Measurements from ENCODE around the gene OR4D11. TPM values are rescaled to one million over a fixed set of nuclear protein-coding genes. Genes with fewer than 3 reads are reported as not detected.
"Not testable (repeated sequence)": the region's sequence is repeated elsewhere in the genome, so short reads cannot be mapped to it uniquely, and the experiment has no call there.

Gene OR4D11
- total and polyA plus RNA-seq, 2 donors (not counting 3 experiments of a cell fraction or from before 2014, with no cell fraction given) = not detected

- ChIA-PET CTCF (interaction anchor here (0.7 to 2.1 kb wide), 5 partner anchors 9 to 148 kb away, joined by 3 to 14 read pairs (median 4); no protein-coding TSS in a partner anchor), POLR2A (interaction anchor here (0.7 kb wide), 1 partner anchor 19 kb away, joined by 3 read pairs; no protein-coding TSS in a partner anchor)
- DNase-seq (ENCODE audit: low read depth, low spot score) = no peak
- intact Hi-C loops (cut with micrococcal nuclease) (loop anchor here (1.0 to 5.0 kb wide), 2 partner anchors 39 to 79 kb away; no protein-coding TSS in a partner anchor), dilution Hi-C loops (cut with MboI; ENCODE audit: extremely low pct_ligation_motif_present, low sequenced_read_pairs) (no loop called here)
- no peaks in the 10 kb centered on the region for H4K20me1 ChIP-seq (replicated peaks; ENCODE audit: control insufficient read depth, extremely low read depth, insufficient read depth, low read length)
- no peaks in the 10 kb centered on the region for H3K9me3 ChIP-seq (replicated peaks; ENCODE audit: control insufficient read depth, insufficient read depth, low read length)
- no peaks in the 10 kb centered on the region for H3K27me3 ChIP-seq (ENCODE audit: control insufficient read depth in 2 of 2, insufficient read depth in 2 of 2, low read length in 2 of 2)
- no peaks in the 10 kb centered on the region for H3K9me1 ChIP-seq (replicated peaks; ENCODE audit: control insufficient read depth, extremely low read depth, insufficient read depth, low read length)
- peak overlapping the region; percentile 85 for H3K4me2 ChIP-seq (ENCODE audit: insufficient read depth, low read length)
- H3K36me3 ChIP-seq (ENCODE audit: control insufficient read depth in 2 of 2, extremely low read depth in 1 of 2, insufficient read depth in 2 of 2, low read length in 2 of 2) = no peaks in the 10 kb centered on the region
- H3K4me3 ChIP-seq (replicated peaks in 1 of 3; ENCODE audit: insufficient read depth in 1 of 3, low read depth in 1 of 3, low read length in 3 of 3) = no peak overlapping the region
- H3K27ac ChIP-seq (ENCODE audit: insufficient read depth, low read depth, low read length) = no peak overlapping the region
- FAIRE-seq = no peak
- H2AFZ ChIP-seq (ENCODE audit: low read depth, low read length) = peak overlapping the region; percentile 32
- no peaks in the 10 kb centered on the region for H3K79me2 ChIP-seq (ENCODE audit: control insufficient read depth, insufficient read depth, low read length)
- no peak overlapping the region for H3K9ac ChIP-seq (replicated peaks; ENCODE audit: extremely low read depth, insufficient read depth, low read length)
- H3K4me1 ChIP-seq (ENCODE audit: control insufficient read depth, extremely low read depth, insufficient read depth, low read length) = peaks cover 17% of the 10 kb centered on the region
- no peak for TF ChIP-seq FOS (IDR thresholded peaks at IDR 0.05; ENCODE audit: borderline replicate concordance, insufficient read depth, low read length)
- TF ChIP-seq MAX (IDR thresholded peaks at IDR 0.05; ENCODE audit: insufficient read depth, insufficient read length) = no peak
- no peak for TF ChIP-seq GATA2 (IDR thresholded peaks at IDR 0.05; ENCODE audit: insufficient read depth, insufficient read length, low read depth, low read length)
- no peak for TF ChIP-seq CTCF (IDR thresholded peaks at IDR 0.05; ENCODE audit: extremely low read depth in 1 of 2, insufficient read depth in 1 of 2, low read depth in 1 of 2, low read length in 2 of 2)
- TF ChIP-seq EZH2 (IDR thresholded peaks at IDR 0.05; ENCODE audit: borderline replicate concordance, low read depth, low read length, severe bottlenecking) = no peak
- no peak for TF ChIP-seq MYC (IDR thresholded peaks at IDR 0.05; ENCODE audit: low read depth, low read length)
- TF ChIP-seq POLR2A (IDR thresholded peaks at IDR 0.05; ENCODE audit: low read depth, low read length) = no peak
- no peak for TF ChIP-seq JUN (IDR thresholded peaks at IDR 0.05; ENCODE audit: borderline replicate concordance, insufficient read depth, insufficient read length, low read depth)
- TF ChIP-seq POLR2AphosphoS5 (IDR thresholded peaks at IDR 0.05; ENCODE audit: insufficient read depth, low read depth, low read length) = no peak
- no TSS peak for BruUV-seq (replicated peaks)
Measured at GRCh38 chr11:59511675-59512074, 8.3 kb downstream of the OR4D11 start.

GRCh38 chr11:59520139-59520538 lies 16.8 kb downstream of the OR4D11 start:
- H3K36me3 ChIP-seq (ENCODE audit: control insufficient read depth in 2 of 2, extremely low read depth in 1 of 2, insufficient read depth in 2 of 2, low read length in 2 of 2); DNase-seq (ENCODE audit: low read depth, low spot score); H3K9ac ChIP-seq (replicated peaks; ENCODE audit: extremely low read depth, insufficient read depth, low read length); H3K9me1 ChIP-seq (replicated peaks; ENCODE audit: control insufficient read depth, extremely low read depth, insufficient read depth, low read length); BruUV-seq (replicated peaks); H3K4me1 ChIP-seq (ENCODE audit: control insufficient read depth, extremely low read depth, insufficient read depth, low read length); H2AFZ ChIP-seq (ENCODE audit: low read depth, low read length); intact Hi-C loops (cut with micrococcal nuclease); H3K27me3 ChIP-seq (ENCODE audit: control insufficient read depth in 2 of 2, insufficient read depth in 2 of 2, low read length in 2 of 2); CTCF ChIA-PET; H3K27ac ChIP-seq (ENCODE audit: insufficient read depth, low read depth, low read length); H3K79me2 ChIP-seq (ENCODE audit: control insufficient read depth, insufficient read depth, low read length); H3K4me2 ChIP-seq (ENCODE audit: insufficient read depth, low read length); dilution Hi-C loops (cut with MboI; ENCODE audit: extremely low pct_ligation_motif_present, low sequenced_read_pairs); H3K9me3 ChIP-seq (replicated peaks; ENCODE audit: control insufficient read depth, insufficient read depth, low read length); POLR2A ChIA-PET; H4K20me1 ChIP-seq (replicated peaks; ENCODE audit: control insufficient read depth, extremely low read depth, insufficient read depth, low read length); H3K4me3 ChIP-seq (replicated peaks in 1 of 3; ENCODE audit: insufficient read depth in 1 of 3, low read depth in 1 of 3, low read length in 3 of 3): not testable (repeated sequence)
- FAIRE-seq = peak; percentile 48
